SK-N-SH treated with all-trans-retinoic acid at 6 μM for 48 hours (cell line): Measurements from ENCODE around the gene BTK.
A peak's percentile ranks its signal among the peaks of the same experiment; 100 is the strongest.

Source experiments
- ATAC-seq: fragments of 200-7000 bp; cut with Tn5 transposase; 3 replicates; pipeline ENCODE4 v1.9.1; 2020; ENCODE audit warnings: mild to moderate bottlenecking, moderate library complexity
- ARNTL ChIP-seq: fragments of 450-650 bp; formaldehyde crosslinking; IDR thresholded peaks from 2 replicates; pipeline ENCODE4 v1.5.0; 2020; ENCODE audit warnings: low read depth, mild to moderate bottlenecking, moderate library complexity, borderline replicate concordance
- BACH2 ChIP-seq: fragments of 250-450 bp; sonication (Bioruptor Pico); IDR thresholded peaks from 2 replicates; pipeline ENCODE4 v1.9.0; 2021; ENCODE audit warnings: mild to moderate bottlenecking, borderline replicate concordance
- CSDC2 ChIP-seq: fragments of 250-450 bp; sonication (Bioruptor Pico); IDR thresholded peaks from 2 replicates; pipeline ENCODE4 v1.5.0; 2020; ENCODE audit warnings: mild to moderate bottlenecking, moderate library complexity
- GLIS3 ChIP-seq: fragments of 250-450 bp; sonication (Bioruptor Pico); IDR thresholded peaks from 2 replicates; pipeline ENCODE4 v1.5.0; 2020; ENCODE audit warnings: mild to moderate bottlenecking, moderate library complexity
- ISL1 ChIP-seq: fragments of 250-450 bp; sonication (Bioruptor Pico); IDR thresholded peaks from 2 replicates; pipeline ENCODE4 v2.1.2; 2022; ENCODE audit warnings: mild to moderate bottlenecking, moderate library complexity
- OSR1 ChIP-seq: fragments of 250-450 bp; sonication (Bioruptor Pico); IDR thresholded peaks from 2 replicates; pipeline ENCODE4 v1.8.0; 2022; ENCODE audit warnings: moderate library complexity, mild to moderate bottlenecking, inconsistent platforms
- PPARA ChIP-seq: fragments of 250-450 bp; sonication (Bioruptor Pico); IDR thresholded peaks from 2 replicates; pipeline ENCODE4 v1.5.0; 2020; ENCODE audit warnings: mild to moderate bottlenecking, borderline replicate concordance
- RARB ChIP-seq: fragments of 250-450 bp; sonication (Bioruptor Pico); IDR thresholded peaks from 2 replicates; pipeline ENCODE4 v1.8.0; 2021; ENCODE audit warnings: mild to moderate bottlenecking, moderate library complexity
- SNAI2 ChIP-seq: fragments of 250-450 bp; sonication (Bioruptor Pico); IDR thresholded peaks from 2 replicates; pipeline ENCODE4 v1.5.0; 2020; ENCODE audit warnings: mild to moderate bottlenecking, moderate library complexity
- TCF4 ChIP-seq: fragments of 250-450 bp; sonication (Bioruptor Pico); IDR thresholded peaks from 2 replicates; pipeline ENCODE4 v1.8.0; 2021; ENCODE audit warnings: mild to moderate bottlenecking, moderate library complexity, borderline replicate concordance
- TOX ChIP-seq: fragments of 250-450 bp; sonication (Bioruptor Pico); IDR thresholded peaks from 2 replicates; pipeline ENCODE4 v1.8.0; 2021; ENCODE audit warnings: mild to moderate bottlenecking, moderate library complexity, borderline replicate concordance
- ZC3H10 ChIP-seq: fragments of 250-450 bp; sonication (Bioruptor Pico); IDR thresholded peaks from 2 replicates; pipeline ENCODE4 v1.5.1; 2021; ENCODE audit warnings: mild to moderate bottlenecking, moderate library complexity
- ZFP3 ChIP-seq: fragments of 250-450 bp; sonication (Bioruptor Pico); IDR thresholded peaks from 2 replicates; pipeline ENCODE4 v1.5.0; 2020; ENCODE audit warnings: mild to moderate bottlenecking, moderate library complexity
- ZFP30 ChIP-seq: fragments of 450-650 bp; formaldehyde crosslinking; IDR thresholded peaks from 2 replicates; pipeline ENCODE4 v1.5.0; 2022; ENCODE audit warnings: mild to moderate bottlenecking, moderate library complexity
- ZNF565 ChIP-seq: fragments of 450-650 bp; formaldehyde crosslinking; conservative IDR thresholded peaks from 2 replicates; pipeline ENCODE4 v1.5.0; 2020; ENCODE audit warnings: low read depth, mild to moderate bottlenecking, moderate library complexity
- ZNF70 ChIP-seq: fragments of 450-650 bp; formaldehyde crosslinking; IDR thresholded peaks from 2 replicates; pipeline ENCODE4 v1.5.0; 2020; ENCODE audit warnings: mild to moderate bottlenecking, moderate library complexity
- ZNF8 ChIP-seq: fragments of 450-650 bp; formaldehyde crosslinking; IDR thresholded peaks from 2 replicates; pipeline ENCODE4 v1.5.0; 2020; ENCODE audit warnings: mild to moderate bottlenecking, moderate library complexity
- TF ChIP-seq, protein P1 (sequence below): fragments of 250-450 bp; sonication (Bioruptor Pico); IDR thresholded peaks from 2 replicates; pipeline ENCODE4 v1.5.1; 2021; ENCODE audit warnings: mild to moderate bottlenecking, moderate library complexity
- TF ChIP-seq, protein P2 (sequence below): fragments of 250-450 bp; sonication (Bioruptor Pico); IDR thresholded peaks from 2 replicates; pipeline ENCODE4 v1.5.1; 2020; ENCODE audit warnings: low read depth, mild to moderate bottlenecking, moderate library complexity
- TF ChIP-seq, protein P3 (sequence below): fragments of 250-450 bp; sonication (Bioruptor Pico); IDR thresholded peaks from 2 replicates; pipeline ENCODE4 v1.5.0; 2020; ENCODE audit warnings: mild to moderate bottlenecking, moderate library complexity
- TF ChIP-seq, protein P4 (sequence below): fragments of 250-450 bp; sonication (Bioruptor Pico); IDR thresholded peaks from 2 replicates; pipeline ENCODE4 v1.8.0; 2020; ENCODE audit warnings: mild to moderate bottlenecking, moderate library complexity, borderline replicate concordance

The BTK gene

DNA sequence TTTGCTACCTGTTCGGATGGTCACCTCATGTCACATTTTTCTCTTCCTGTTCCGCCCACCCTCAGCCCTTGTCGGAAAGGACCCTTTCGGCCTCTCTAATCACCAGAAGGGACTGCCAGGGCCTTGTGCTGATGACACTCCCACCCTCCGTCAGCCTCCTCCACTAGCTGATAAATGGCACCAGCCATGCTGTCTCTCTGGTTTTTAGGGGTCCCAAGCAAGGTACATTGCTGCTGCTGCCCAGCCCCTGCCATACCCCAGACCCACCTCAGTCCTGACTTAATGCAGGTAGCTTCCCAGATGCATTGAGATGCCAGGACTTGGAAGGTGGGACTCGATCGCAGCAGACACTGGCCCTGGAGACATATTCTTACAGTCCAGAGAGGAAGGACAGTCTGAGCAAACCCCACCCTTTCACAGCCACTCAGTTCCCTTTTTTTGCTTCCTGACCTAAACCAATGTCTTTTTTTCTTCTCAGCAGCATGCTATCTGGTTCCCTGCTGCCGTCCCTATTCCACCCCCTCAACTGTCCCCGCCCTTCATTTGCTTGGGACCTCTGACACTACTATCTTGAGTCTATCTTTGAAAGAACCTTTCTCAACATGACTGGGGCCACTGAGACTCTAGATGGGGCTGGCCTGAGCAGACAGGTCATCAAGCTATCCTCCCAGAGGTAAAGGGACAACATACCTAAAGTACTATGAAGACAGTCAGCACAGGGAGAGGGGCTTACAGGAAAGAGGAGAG lies at the start of gene BTK:
Gene BTK (minus strand): TSS at position 397 of the 747 bp plus-strand sequence. CDS start 10,907 bp downstream, outside the sequence.
- ATAC-seq, result no peak
- TF ChIP-seq PPARA (CRISPR knock-in tag), result no peak
- no peak for TF ChIP-seq OSR1
- no peak for TF ChIP-seq ZNF565
- TF ChIP-seq, protein P1, sequence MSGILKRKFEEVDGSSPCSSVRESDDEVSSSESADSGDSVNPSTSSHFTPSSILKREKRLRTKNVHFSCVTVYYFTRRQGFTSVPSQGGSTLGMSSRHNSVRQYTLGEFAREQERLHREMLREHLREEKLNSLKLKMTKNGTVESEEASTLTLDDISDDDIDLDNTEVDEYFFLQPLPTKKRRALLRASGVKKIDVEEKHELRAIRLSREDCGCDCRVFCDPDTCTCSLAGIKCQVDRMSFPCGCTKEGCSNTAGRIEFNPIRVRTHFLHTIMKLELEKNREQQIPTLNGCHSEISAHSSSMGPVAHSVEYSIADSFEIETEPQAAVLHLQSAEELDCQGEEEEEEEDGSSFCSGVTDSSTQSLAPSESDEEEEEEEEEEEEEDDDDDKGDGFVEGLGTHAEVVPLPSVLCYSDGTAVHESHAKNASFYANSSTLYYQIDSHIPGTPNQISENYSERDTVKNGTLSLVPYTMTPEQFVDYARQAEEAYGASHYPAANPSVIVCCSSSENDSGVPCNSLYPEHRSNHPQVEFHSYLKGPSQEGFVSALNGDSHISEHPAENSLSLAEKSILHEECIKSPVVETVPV, result no peak
- no peak for TF ChIP-seq SNAI2 (CRISPR knock-in tag)
- no peak for TF ChIP-seq TOX (CRISPR knock-in tag)
- TF ChIP-seq BACH2 (CRISPR knock-in tag), result no peak
- TF ChIP-seq, protein P2, sequence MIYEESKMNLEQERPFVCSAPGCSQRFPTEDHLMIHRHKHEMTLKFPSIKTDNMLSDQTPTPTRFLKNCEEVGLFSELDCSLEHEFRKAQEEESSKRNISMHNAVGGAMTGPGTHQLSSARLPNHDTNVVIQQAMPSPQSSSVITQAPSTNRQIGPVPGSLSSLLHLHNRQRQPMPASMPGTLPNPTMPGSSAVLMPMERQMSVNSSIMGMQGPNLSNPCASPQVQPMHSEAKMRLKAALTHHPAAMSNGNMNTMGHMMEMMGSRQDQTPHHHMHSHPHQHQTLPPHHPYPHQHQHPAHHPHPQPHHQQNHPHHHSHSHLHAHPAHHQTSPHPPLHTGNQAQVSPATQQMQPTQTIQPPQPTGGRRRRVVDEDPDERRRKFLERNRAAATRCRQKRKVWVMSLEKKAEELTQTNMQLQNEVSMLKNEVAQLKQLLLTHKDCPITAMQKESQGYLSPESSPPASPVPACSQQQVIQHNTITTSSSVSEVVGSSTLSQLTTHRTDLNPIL (CRISPR knock-in tag), result no peak
- no peak for TF ChIP-seq ZFP3 (CRISPR knock-in tag)
- TF ChIP-seq, protein P3, sequence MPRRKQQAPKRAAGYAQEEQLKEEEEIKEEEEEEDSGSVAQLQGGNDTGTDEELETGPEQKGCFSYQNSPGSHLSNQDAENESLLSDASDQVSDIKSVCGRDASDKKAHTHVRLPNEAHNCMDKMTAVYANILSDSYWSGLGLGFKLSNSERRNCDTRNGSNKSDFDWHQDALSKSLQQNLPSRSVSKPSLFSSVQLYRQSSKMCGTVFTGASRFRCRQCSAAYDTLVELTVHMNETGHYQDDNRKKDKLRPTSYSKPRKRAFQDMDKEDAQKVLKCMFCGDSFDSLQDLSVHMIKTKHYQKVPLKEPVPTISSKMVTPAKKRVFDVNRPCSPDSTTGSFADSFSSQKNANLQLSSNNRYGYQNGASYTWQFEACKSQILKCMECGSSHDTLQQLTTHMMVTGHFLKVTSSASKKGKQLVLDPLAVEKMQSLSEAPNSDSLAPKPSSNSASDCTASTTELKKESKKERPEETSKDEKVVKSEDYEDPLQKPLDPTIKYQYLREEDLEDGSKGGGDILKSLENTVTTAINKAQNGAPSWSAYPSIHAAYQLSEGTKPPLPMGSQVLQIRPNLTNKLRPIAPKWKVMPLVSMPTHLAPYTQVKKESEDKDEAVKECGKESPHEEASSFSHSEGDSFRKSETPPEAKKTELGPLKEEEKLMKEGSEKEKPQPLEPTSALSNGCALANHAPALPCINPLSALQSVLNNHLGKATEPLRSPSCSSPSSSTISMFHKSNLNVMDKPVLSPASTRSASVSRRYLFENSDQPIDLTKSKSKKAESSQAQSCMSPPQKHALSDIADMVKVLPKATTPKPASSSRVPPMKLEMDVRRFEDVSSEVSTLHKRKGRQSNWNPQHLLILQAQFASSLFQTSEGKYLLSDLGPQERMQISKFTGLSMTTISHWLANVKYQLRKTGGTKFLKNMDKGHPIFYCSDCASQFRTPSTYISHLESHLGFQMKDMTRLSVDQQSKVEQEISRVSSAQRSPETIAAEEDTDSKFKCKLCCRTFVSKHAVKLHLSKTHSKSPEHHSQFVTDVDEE (CRISPR knock-in tag), result no peak
- TF ChIP-seq ARNTL (CRISPR knock-in tag), result no peak
- no peak for TF ChIP-seq ISL1
- TF ChIP-seq ZFP30 (CRISPR knock-in tag), result no peak
- no peak for TF ChIP-seq GLIS3 (CRISPR knock-in tag)
- no peak for TF ChIP-seq TCF4 (CRISPR knock-in tag)
- TF ChIP-seq, protein P4, sequence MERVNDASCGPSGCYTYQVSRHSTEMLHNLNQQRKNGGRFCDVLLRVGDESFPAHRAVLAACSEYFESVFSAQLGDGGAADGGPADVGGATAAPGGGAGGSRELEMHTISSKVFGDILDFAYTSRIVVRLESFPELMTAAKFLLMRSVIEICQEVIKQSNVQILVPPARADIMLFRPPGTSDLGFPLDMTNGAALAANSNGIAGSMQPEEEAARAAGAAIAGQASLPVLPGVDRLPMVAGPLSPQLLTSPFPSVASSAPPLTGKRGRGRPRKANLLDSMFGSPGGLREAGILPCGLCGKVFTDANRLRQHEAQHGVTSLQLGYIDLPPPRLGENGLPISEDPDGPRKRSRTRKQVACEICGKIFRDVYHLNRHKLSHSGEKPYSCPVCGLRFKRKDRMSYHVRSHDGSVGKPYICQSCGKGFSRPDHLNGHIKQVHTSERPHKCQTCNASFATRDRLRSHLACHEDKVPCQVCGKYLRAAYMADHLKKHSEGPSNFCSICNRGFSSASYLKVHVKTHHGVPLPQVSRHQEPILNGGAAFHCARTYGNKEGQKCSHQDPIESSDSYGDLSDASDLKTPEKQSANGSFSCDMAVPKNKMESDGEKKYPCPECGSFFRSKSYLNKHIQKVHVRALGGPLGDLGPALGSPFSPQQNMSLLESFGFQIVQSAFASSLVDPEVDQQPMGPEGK, result no peak
- no peak for TF ChIP-seq ZC3H10 (CRISPR knock-in tag)
- TF ChIP-seq ZNF8 (CRISPR knock-in tag), result no peak
- no peak for TF ChIP-seq CSDC2 (CRISPR knock-in tag)

DNA sequence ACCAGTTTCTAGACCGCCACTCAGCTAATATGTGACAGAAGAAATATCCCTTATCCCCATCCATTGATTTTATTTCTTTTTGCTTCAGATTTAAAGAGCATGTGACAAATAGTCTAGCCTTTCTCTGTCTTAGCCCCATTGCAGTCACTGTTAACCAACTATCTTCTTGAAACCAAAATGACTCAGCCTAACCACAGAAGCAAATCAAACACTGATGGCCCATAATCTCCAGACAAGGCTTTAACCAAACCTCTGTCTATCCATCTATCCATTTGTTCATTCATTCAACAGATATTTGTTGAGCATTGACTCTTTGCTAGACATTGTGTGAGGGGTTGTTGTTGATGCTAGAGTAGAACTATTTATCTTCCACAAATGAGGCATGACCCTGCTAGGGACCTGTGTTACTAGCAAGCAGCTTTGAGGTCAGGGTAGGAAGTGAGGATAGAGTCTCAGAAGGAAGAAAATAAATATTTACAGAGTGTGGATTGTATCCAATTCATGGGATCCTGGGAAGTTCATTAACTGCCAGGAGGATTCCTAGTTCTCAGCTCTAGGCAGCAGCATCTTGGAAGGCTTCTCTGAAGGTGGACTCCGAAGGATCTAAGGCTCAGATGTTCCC lies 44.6 kb upstream of the BTK start:
- peak; percentile 77 for ATAC-seq

More for the DNA sequence above, 44.6 kb upstream of the BTK start:
- TF ChIP-seq, protein P1, result no peak
- no peak for TF ChIP-seq RARB (CRISPR knock-in tag)
- TF ChIP-seq, protein P4, result no peak
- TF ChIP-seq ZNF8 (CRISPR knock-in tag), result no peak
- TF ChIP-seq, protein P3 (CRISPR knock-in tag), result no peak
- TF ChIP-seq, protein P2 (CRISPR knock-in tag), result no peak
- no peak for TF ChIP-seq ZNF565
- TF ChIP-seq ZNF70, result no peak
- no peak for TF ChIP-seq TCF4 (CRISPR knock-in tag)
- TF ChIP-seq SNAI2 (CRISPR knock-in tag), result no peak
